ENCODE measurements around the gene STX7.

STX7 gene

DNA sequence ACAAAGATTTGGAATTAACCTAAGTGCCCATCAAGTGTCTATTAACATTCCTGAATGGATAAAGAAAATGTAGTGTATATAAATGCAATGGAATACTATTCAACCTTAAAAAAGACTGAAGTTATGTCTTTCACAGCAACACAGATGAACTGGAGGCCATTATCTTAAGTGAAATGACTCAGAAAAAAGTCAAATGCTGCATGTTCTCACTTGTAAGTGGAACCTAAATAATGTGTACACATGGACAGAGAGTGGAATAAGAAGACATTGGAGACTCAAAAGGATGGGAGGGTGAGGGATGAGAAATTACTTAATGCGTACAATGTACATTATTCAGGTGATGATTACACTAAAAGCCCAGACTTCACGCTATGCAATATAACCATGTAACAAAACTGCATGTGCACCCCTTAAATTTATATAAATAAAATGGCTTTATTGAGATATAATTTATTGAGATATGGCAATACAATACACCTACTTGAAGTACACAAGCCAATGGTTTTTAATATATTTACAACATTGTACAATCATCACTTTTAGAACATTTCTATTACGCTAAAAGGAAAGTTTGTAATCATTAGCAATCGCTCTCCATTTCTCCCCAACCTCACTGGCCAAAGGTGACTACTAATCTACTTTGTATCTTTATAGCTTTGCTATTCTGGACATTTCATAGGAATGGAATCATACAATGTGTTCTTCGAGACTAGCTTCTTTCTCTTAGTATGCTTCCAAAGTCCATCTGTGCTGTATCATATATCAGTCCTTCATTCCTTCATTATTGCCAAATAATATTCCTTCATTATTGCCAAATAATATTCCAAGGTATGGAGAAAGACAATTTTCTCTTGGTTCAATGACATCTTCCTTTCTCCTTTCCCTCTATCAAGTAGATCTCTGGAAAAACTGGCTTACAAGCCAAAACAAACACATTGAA is 5.8 kb downstream of the STX7 start:
- no peak for DNase-seq

DNA sequence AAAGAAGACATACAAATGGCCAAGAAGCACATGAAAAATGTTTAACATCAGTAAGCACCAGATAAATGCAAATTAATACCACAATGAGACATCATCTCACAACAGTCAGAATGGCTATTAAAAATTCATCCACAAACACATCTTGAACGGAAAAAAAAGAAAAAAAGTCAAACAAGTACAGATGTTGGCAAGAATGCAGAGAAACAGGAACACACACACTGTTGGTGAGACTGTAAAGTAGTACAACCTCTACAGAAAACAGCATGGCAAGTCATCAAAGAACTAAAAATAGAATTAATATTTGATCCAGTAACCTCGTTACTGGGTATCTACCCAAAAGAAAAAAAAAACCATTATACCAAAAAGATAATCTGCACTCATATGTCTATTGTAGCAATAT is 6.5 kb downstream of the STX7 start:
- DNase-seq = no peak

DNA sequence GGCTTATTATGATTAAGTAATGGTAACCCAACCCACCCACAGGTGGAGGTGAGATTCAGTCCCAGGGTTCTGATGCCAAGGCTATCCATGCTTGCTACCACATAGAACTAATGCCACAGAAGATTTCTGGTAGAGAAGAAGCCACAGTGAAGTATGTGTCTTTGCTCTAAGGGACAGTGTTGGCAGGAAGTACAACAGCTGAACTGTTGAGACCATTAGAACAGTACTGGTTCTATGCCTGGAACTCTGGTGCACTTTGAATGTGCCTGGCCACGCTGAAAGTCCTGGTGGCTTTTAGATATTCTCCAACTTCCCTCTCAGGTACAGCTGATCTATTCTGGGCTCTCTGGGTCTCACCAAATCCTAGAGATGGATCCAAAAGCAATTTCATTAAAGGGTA is 7.8 kb downstream of the STX7 start:
- no peak for DNase-seq

DNA sequence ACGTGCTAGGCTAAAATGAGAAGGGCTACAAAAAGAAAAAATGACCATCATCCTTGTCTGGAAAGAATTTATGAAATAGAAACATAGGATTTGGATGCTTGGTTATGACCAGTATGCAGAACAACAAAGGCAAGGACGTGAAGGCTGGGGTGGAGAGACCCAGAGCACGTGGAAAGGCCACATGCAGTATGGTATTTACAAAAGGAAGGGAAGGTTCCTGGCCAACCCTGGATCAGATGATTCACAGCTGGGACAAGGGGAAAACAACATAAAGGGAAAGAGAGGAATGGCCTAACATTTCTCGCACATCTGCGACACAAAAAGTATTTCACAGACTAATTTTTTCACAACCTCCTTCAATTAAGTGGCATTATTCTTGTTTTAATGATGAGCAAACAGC is 8.2 kb downstream of the STX7 start:
- no peak for DNase-seq

DNA sequence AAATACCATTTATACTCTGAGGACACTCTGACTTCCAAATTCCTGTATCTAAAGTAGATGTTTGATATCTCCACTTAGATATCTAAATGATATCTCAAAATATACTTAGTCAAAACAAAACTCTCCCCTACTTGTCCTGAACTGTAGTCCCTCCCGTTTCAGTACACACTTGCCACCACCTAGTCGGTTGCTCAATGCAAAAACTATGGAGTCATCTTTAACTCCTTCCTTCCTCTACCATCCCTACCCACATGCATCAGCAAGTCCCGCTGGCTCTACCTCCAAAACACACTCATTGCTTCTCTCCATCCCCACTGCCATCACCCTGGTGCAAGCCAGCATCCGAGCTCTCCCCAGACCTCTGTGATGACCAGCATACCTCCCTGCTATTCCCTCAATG is 13.2 kb downstream of the STX7 start:
- no peak for DNase-seq

DNA sequence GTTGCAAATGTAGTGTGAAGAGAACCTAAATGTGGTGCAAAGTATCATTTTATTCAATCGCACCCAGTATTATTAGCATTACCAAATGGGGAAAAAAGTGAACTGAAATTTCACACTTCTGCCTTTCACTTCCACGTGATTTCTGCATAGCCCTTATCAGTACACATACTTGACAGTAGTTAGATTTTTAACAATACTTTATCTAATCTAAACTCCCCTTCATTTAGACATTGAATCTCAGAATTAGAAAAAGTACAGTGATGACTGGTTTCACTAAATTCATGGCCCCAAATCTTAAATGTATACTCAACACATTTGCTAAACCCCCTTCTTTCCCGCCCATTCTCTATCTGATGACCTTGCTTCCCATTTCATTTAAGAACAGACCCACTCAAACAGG is 14.3 kb downstream of the STX7 start:
- no peak for DNase-seq

DNA sequence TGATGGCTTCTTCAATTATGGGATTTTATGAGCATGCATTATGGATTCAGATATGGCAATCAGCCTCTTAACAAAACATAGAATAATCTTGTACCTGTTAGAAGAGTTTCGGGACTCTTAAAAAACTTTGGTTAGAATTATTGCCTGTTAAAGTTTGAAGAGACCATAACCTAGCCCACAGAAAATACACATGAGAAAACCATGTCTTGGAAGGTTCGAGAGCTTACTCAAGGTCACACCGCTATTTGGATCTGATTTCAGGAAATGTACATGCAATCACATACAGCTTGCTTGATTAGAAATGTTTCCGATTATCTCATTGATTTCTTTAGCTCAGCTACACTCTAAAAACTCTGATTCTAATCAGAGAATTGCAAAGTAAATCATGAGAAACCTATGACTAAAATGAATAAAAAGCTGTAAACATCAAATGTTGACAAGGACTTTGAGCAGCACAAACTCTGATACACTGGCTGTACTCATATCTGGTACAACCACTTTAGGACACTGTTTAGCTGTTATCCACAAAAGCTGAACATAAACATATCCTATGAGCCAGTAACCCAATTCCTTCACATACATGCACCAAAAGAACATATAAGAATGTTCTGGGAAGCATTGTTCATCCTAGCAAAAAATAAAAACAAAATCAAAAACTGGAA is 16.3 kb downstream of the STX7 start:
- DNase-seq = no peak

DNA sequence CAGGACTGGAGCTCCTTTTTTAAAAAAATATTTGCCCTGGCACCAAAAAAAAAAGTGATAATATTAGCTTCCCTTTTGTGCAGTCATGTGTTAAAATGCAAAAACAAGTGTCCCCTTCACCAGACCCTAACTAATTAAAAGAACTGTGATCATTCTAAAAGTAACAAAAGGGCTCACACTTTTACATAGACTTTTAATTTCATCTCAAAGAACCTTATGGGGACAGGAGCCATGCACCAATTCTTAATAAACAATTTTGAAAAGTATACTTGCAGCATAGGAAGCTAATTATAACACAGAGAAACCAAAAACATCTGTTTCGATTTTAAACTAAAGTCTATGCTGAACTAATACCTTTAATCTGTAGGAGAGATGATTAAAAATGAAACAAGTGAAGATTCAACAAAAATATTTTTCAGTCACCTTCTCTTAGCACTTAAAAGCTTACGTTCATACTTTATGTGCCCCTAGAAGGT is 17.3 kb downstream of the STX7 start:
- DNase-seq = no peak

DNA sequence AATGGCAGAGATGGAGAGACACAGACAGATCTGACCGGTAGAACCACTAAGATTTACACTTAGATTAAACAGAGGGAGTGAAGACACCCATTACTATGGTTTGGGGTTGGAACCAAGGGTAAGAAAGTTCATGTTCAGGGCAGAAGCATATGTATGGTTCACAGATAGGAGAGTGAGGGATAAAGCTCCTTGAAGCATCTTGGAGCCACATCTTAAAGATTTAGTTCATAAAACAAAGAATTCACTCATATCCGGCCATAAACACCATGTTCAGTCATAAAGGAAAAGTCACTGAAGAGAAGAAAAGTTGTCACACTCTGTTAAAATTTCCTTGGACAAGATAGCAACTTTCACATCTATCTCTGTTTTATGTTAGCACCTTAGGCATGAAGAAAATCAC is 18.0 kb downstream of the STX7 start:
- no peak for DNase-seq

DNA sequence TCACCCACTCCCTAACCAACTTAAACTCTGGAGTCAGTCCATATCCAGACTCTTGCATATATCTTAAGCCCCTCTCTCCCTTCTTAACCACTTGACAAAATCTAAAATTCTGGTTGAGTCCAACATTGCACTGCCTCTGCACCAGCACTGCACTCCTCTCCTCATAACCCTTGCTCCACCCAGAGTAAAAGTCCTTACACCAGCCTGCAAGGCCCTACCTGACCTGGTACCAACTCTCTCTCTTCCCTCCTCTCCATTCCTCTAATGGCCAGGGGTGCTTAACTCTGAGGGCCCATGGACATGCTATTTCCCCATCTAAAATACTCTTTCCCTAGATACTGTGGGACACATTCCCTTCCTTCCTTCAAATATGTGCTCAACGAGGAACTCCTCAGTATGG is 21.0 kb downstream of the STX7 start:
- DNase-seq = no peak

DNA sequence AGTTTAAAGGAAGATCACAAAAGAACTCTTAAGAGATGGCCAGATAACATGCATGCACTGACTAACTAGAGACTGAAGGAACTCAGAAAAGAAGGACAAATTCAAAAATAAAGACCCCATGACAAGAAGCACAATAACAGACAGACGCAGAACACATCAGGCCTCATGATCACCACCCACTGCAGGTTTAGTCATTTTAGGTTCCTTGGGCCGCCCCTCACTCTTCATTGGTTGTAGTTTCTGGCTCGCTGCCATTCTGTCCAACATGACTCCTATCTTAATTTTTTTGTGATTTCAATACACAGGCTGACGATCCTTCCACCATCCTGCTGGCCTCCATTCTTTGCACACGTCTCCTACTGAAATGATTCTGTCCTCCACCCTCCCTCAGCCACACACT is 21.6 kb downstream of the STX7 start:
- DNase-seq = peak; percentile 4

DNA sequence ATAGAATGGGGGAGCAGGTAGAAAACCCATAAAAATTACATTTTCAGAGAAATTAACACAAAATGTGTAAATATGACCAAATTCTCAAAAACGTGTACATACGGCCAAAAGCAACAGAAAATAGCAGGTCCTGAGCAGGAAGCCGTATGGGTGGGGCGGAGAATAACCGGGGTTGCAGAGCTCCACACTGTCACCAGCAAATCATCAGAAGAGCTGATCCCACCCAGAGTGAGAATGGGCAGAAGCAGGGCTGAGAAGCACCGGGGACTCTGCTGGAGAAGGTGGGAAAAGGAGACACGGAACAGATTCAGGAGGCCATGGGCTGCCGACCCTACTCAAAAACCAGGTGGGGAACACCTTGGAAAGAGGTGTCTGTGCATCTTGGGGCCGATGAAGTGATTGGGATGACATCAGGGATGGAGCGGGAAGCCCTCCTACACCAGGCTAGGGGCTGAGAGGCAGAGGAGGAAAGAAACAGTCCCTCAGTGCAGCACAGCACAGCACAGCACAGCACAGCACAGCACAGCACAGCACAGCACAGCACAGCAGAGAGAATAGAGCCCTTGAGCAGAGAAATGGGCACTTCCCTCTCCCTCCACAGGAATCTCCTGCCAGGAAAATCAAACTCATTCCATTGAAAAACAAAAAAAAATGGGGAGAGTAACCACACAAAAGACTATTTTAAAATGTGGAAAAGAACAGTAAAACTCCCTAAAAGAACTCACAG is 22.3 kb downstream of the STX7 start:
- no peak for DNase-seq

DNA sequence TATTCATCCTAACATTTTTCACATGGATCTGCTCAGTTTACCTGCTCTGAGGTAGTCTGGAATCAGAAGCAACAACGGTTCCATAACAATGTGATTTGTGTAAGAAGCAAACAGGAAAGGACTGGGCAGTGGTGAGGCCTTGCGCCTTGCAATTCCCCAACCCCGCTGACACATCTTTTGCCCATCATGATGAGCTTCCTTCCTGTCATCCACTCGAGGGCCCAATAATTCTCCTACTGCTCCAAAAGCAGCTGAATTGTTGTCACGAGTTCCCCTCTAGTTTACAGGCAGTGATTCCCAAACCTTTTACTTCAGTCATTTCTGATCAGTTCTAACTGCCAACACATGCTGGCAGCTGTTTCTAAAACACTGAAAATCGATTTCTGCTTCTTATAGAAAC is 22.9 kb downstream of the STX7 start:
- DNase-seq = no peak

DNA sequence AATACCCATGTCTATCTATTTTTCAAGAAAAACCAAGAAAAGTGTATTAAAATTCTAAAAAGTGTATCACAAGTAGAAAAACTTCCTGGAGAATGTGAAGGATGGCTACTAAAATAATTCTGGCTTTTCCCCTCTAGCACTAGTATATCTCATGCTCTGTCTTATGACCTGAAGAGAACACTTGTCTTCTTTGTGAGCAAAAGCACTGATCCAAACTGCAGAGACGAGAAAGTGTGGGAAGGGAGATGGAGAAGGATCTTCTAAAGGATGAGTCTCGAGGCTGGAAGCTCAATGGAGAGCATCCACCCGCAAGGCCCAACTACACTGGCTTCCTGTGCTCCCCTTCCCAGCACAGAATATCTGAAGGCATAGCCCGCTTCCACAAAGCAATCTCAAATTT is 23.5 kb downstream of the STX7 start:
- DNase-seq = no peak

DNA sequence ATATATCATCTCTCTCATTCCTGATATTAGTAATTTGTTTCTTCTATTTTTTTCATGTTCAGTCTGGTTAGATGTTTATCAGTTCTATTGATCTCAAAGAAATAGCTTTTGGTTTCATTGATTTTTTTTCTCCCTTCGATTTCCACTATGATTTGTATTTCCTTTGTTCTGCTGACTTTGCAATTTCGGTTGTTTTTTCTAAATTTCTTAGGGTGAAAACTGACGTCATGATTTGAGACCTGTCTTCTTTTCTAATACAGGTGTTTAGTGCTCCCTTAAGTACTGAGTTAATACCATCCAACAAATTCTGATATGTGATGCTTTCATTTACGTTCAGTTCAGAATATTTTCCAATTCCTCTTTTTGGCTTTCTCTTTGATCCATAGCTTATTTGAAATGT is 25.2 kb downstream of the STX7 start:
- DNase-seq = no peak

DNA sequence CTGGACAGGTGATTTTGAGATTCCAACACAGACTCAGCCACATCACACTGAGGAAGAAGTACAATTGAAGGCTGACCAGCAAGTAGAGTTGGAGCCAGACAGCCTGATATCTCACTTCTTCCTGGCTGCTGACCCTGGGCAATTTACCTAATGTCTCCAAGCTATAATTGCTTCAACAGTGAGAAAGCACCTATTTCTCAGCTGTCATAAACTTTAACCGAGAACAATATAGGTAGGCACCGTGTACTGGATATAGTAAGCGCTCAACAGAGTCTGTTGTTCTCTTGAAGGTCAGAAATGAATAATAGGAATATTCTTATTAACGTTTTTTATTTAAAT is 28.3 kb downstream of the STX7 start:
- DNase-seq = no peak

DNA sequence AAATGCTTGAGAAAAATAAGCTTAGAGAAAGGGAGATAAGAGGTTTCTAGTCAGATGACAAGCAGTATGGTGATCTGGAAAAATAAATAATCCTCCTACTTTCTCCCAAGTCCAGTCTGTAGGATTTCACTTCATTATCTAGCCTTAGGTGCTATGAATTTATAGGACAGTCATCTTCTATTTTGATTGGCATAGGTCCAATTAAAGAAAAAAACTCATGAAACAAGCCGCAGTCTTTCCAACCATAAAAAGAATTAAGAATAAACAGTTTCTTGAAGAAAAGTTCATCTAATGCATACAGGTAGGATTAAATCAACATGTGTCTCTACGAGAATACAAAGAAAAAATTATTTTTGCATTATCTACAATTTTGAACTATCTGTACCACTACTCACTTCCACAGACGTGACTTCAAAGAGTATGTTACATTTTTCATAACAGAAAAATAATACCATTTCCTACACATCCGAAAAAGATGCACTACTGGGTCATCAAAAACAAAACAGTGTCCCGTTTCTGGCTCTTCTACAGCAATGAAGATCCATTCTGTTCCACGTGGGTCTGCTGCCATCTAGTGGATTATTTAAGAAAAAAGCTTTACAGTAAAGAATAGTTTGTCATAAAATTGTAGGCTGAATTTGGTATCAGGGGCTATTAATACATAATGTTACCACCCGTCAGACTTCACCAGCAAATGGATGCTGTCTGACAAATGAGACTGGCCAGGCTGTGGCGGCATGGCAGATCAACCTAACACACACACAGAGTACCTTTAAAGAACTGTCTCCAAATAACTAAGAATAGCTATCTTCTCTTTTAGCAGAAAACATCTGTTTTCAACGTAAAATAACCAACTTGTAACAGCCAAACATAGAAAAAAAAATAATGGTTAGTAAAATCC is 28.9 kb downstream of the STX7 start:
- peak; percentile 4 for DNase-seq

DNA sequence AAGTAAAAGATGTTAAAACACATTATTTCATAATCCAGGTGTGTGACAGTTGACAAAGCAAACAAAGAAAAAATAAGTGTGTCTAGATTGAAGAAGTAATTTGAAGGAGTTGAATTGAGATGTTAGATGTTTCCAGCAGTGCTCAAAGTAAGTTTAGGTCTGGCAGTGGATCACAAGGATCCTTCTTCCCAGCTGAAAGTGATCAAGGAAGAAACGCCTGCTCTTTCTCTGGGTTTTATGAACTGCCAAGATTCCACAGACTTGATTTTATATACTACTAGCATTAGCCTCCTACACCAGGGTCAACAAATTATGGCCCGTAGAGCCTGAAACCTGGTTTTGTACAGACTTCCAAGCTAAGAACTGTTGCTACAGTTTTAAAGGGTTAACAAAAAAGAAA is 30.3 kb downstream of the STX7 start:
- no peak for DNase-seq

DNA sequence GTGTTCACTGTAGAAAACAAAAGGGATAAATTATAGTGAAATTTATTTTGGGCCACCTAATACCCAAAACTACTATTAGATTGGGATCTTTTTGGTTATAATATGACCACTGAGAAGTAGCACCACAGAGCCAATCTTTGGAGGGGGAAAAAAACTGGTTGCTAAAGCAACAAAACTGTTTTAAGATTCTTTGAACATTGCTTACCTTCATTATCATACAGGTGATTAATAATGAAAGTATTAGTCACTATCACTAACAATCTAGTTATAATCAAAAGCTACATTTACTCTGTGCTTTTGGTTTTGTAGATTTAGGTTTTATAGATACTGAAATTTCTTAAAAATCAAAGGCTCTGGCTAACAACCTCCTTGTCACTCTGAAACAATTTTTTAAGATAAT is 31.7 kb downstream of the STX7 start:
- no peak for DNase-seq

DNA sequence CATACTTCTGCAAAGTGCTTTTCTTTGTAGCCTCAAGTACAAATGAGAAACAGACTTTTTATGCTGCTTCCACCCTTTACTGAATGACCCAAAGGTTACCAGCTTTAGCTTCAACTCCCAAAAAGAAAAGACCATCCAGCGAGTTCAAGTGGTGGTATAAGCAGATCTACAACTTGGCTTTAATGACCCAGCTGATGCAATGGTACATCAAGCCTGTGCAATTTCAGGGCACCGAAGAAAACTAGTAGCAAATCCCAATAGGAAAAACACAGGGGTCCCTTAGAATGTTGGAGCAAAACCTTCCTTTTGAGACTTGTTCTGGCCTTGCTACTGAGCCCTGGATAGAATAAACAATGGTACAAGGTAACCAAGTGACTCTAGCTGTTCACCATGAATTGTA is 33.8 kb downstream of the STX7 start:
- no peak for DNase-seq

DNA sequence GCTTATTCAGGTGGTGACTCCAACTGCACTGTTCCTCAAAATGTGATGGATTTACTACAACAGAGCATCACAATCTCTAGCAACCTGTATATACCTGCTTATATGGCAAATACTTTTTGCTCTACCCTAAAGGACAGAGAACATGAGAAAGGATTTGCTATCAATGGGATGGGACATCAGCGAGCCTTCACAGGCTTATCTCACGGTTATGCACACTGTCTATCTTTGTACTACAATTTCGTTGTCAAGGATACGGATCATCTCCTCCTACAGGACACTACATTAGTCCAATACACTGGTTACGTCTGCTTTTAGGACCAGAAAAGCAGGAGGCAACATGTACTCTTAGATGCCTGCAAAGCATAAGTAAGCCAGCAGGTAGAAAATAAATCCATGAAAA is 34.2 kb downstream of the STX7 start:
- DNase-seq = no peak

DNA sequence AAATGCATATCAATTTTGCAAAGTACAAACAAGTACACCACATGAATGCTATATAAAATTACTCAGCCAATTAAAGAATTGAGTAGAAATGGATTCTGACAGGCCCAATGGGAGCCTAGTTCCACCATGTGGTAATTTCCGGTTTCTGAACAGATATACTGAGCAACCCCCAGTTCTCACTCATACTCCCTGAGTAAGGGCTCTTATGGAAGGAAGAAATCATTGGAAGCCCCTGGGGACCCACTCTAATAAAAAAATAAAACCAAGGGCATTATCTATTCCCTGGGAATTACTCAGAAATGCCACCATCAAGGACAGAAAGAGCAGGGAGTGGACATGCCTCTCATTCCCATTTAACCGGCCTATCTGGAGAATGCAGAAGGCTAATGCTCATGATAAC is 34.6 kb downstream of the STX7 start:
- no peak for DNase-seq

DNA sequence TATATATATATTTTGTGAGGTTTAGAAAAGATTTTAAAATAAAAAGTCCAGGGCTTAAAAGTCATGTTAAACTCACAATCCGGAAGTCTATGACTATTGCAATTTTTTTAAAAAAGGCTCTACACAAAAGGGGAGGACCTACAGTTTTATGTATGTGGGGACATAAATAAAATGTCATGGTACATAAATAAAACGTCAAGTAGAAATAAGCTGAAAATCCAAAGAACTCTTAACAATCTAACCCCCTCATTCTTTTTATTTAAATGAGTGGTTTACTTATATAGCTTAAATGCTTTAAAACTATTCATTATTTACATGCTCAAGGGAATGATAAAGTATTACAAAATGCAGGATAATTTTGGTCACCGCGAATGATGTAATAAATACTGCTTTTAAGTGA is 36.2 kb downstream of the STX7 start:
- no peak for DNase-seq
